Tibial artery (tissue), 4 donors: ENCODE data around the gene NOD2.

Experiments used
- DNase-seq, 2 donors: peaks; one replicate each; pipeline ENCODE4 v3.0.0-alpha.2; 2019
- H3K27ac ChIP-seq, 2 donors: fragments of 200-600 bp; sonication (generic) in 1 of 2; 1 replicate in 1 of 2; 2 replicates in 1 of 2; pipeline ENCODE4 v1.5.1; 2018 to 2019; ENCODE audit warnings: mild to moderate bottlenecking in 1 of 2
- H3K27me3 ChIP-seq, 2 donors: fragments of 200-600 bp; sonication (generic) in 1 of 2; one replicate each; pipeline versions ENCODE4 v1.5.1 to v1.6.0; 2016 to 2019
- H3K36me3 ChIP-seq, 3 donors: fragments of 200-600 bp; sonication (generic) in 2 of 3; one replicate each; pipeline ENCODE4 v1.5.1; 2016 to 2019; ENCODE audit warnings: mild to moderate bottlenecking in 2 of 3
- H3K4me1 ChIP-seq, 4 donors: fragments of 200-600 bp; sonication (generic) in 2 of 4; 1 replicate in 3 of 4; 2 replicates in 1 of 4; pipeline ENCODE4 v1.5.1; 2016 to 2019
- H3K4me3 ChIP-seq, 2 donors: fragments of 200-600 bp; sonication (generic) in 1 of 2; 1 replicate in 1 of 2; 2 replicates in 1 of 2; pipeline ENCODE4 v1.5.1; 2018 to 2019; ENCODE audit warnings: mild to moderate bottlenecking in 2 of 2
- H3K9me3 ChIP-seq, 3 donors: fragments of 200-600 bp; sonication (generic) in 1 of 3; one replicate each; pipeline ENCODE4 v1.5.1; 2016 to 2019
- intact Hi-C: fragments of 100-400 bp; cut with DNase I; formaldehyde crosslinking; loops from one replicate; pipeline ENCODE4 v1.15.0; 2023; ENCODE audit warnings: low total_unique reads
- TF ChIP-seq, protein P1 (sequence below), 2 experiments: fragments of 200-600 bp in 1 of 2; fragments of 450-650 bp in 1 of 2; IDR thresholded peaks; one replicate each; pipeline ENCODE4 v1.5.1; 2017 to 2019; ENCODE audit warnings: antibody characterized with exemption in 2 of 2, mild to moderate bottlenecking in 1 of 2, moderate library complexity in 1 of 2

The NOD2 gene

DNA sequence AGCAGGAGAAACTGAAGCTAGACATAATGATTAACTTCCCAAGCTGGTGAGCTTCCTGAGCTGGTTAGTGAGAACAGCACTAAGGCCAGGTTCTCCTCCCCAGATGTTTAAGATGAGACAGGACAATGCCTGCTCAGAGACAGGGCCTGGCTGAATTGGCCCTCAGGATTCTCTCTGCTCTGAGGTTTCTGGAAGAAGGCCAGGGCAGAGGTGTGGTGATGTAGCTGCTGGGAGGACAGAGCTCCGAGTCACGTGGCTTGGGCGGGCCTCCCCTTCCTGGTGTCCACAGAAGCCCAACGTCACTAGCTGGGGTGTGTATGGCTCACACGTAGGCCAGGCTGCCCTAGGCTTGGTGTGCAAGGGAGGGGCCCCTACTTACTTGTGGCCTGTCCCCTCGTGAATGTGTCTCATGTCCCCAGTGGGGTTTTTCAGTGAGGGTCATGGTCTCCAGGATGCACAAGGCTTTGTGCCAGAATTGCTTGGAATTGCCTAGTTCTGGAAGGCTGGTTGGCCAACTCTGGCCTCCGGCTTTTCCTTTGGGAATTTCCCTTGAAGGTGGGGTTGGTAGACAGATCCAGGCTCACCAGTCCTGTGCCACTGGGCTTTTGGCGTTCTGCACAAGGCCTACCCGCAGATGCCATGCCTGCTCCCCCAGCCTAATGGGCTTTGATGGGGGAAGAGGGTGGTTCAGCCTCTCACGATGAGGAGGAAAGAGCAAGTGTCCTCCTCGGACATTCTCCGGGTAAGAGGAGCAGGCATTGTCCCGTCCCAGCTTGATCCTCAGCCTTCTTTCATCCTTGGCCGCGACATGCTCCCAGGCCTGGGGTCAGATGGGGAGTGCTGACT, 3.4 kb downstream of the NOD2 start:
- no peak overlapping the region for H3K4me3 ChIP-seq
- H3K4me1 ChIP-seq: peaks cover 0 to 36% (median 19%) of the 10 kb centered on the region in 4 donors

DNA sequence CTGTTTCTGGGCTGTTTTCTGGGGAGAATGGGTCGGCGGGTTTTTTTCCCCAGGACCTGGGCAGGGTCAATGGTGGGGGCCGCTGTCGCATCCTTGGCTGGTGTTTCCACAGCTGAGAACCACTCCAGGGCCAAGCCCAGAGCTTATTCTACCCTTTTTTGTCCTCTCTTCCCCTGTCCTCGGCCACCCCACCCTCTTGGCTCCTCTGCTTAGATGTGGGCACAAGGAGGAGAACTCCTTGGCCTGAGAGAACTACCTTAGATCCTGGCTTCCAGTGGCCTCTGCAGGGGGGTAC, 4.0 kb downstream of the NOD2 start:
- Histone ChIP-seq H3K27me3 (no peaks in the 10 kb centered on the region), H3K27ac (peak overlapping the region; percentile 45 to 60), H3K4me1 (peaks cover 0 to 36% (median 19%) of the 10 kb centered on the region in 4 donors), H3K4me3 (peak overlapping the region; percentile 48 to 55), H3K36me3 (no peaks in the 10 kb centered on the region), H3K9me3 (no peaks in the 10 kb centered on the region)
- intact Hi-C loops: loop anchor here (10.0 kb wide), 1 partner anchor 47 kb away; the partner anchor contains the start of gene CYLD
- TF ChIP-seq, protein P1, sequence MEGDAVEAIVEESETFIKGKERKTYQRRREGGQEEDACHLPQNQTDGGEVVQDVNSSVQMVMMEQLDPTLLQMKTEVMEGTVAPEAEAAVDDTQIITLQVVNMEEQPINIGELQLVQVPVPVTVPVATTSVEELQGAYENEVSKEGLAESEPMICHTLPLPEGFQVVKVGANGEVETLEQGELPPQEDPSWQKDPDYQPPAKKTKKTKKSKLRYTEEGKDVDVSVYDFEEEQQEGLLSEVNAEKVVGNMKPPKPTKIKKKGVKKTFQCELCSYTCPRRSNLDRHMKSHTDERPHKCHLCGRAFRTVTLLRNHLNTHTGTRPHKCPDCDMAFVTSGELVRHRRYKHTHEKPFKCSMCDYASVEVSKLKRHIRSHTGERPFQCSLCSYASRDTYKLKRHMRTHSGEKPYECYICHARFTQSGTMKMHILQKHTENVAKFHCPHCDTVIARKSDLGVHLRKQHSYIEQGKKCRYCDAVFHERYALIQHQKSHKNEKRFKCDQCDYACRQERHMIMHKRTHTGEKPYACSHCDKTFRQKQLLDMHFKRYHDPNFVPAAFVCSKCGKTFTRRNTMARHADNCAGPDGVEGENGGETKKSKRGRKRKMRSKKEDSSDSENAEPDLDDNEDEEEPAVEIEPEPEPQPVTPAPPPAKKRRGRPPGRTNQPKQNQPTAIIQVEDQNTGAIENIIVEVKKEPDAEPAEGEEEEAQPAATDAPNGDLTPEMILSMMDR (IDR thresholded peaks at IDR 0.05): no peak
- peak in 1 of 2 donors; percentile 57 for DNase-seq

More for the DNA sequence above, 3.4 kb downstream of the NOD2 start:
- peak overlapping the region; percentile 45 to 60 for H3K27ac ChIP-seq
- no peaks in the 10 kb centered on the region for H3K27me3 ChIP-seq
- peak; percentile 83 to 84 for DNase-seq
- TF ChIP-seq, protein P1 (IDR thresholded peaks at IDR 0.05): no peak
- H3K36me3 ChIP-seq: no peaks in the 10 kb centered on the region
- no peaks in the 10 kb centered on the region for H3K9me3 ChIP-seq
- intact Hi-C loops: loop anchor here (10.0 kb wide), 1 partner anchor 48 kb away; the partner anchor contains the start of gene CYLD

DNA sequence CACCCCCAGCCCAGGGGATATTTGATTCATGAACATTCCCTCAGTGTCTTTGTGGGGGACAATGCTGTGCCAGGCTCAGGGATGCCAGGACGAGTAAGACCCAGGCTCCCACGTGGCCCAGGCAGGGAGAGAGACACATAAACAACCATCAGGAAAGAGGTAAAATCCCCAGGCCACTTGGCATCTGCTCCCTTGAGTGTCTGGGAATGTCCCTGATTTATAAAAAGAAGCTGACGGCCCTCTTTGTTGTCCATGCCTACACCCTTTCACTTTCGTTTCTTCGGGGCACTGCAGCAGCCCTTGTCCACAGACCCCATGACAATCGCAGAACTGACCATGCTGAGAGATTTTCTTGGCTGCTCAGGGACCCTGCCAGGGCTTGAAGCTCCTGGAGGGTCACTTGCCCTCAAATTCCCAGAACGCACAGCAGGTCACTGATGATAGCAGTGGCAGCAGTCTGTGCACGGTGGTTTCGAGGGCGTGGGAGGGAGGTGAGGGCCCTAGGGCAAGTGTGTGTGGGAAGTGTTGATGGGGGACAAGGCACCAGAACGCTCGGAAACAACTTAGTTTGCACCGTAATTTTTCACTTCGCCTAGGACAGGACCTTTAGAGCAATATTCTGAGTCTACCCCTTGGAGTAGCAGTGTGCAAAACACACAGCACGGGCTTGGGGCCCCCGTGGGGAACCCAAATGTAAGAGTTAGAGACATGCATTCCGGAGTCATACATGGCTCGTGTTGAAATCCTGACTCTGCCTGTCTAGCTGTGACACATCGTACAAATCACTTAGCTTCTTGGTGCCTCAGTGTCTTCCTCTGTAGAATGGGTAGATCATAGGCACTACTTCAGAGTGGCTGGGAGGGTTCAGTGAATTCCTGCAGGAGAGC, 4.7 kb downstream of the NOD2 start:
- H3K9me3 ChIP-seq: no peaks in the 10 kb centered on the region
- peak in 1 of 2 donors; percentile 69 for DNase-seq
- TF ChIP-seq, protein P1 (IDR thresholded peaks at IDR 0.05): no peak
- no peaks in the 10 kb centered on the region for H3K27me3 ChIP-seq
- peaks cover 0 to 33% (median 18%) of the 10 kb centered on the region in 4 donors for H3K4me1 ChIP-seq
- H3K4me3 ChIP-seq: peak overlapping the region; percentile 48 to 55
- peak overlapping the region; percentile 45 to 60 for H3K27ac ChIP-seq
- H3K36me3 ChIP-seq: no peaks in the 10 kb centered on the region
- intact Hi-C loops: loop anchor here (10.0 kb wide), 1 partner anchor 47 kb away; the partner anchor contains the start of gene CYLD

DNA sequence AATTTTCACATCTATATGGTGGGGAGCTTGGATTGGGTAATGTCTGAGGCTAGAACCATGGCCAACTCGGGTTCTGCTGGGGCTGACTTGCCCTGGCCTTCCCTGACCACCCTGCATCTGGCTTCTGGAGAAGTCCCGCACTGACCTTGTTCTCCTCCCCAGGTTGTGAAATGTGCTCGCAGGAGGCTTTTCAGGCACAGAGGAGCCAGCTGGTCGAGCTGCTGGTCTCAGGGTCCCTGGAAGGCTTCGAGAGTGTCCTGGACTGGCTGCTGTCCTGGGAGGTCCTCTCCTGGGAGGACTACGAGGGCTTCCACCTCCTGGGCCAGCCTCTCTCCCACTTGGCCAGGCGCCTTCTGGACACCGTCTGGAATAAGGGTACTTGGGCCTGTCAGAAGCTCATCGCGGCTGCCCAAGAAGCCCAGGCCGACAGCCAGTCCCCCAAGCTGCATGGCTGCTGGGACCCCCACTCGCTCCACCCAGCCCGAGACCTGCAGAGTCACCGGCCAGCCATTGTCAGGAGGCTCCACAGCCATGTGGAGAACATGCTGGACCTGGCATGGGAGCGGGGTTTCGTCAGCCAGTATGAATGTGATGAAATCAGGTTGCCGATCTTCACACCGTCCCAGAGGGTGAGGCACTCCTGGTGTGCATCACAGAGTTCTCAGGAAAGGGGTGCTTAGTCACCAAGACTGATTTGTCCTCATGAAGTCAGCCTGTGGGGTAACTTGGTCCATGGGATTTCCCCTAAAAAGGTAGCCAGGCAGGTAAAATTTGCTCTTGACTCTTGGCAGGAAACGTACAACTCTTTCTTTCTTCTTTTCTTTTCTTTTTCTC, 6.1 kb downstream of the NOD2 start:
- H3K36me3 ChIP-seq: no peaks in the 10 kb centered on the region
- no peak overlapping the region for H3K27ac ChIP-seq
- H3K9me3 ChIP-seq: peaks cover 0 to 13% (median 8%) of the 10 kb centered on the region in 3 donors
- peaks cover 0 to 21% (median 14%) of the 10 kb centered on the region in 4 donors for H3K4me1 ChIP-seq
- TF ChIP-seq, protein P1 (IDR thresholded peaks at IDR 0.05): no peak
- intact Hi-C loops: loop anchor here (10.0 kb wide), 1 partner anchor 45 kb away; the partner anchor contains the start of gene CYLD
- DNase-seq: no peak
- no peak overlapping the region for H3K4me3 ChIP-seq
- H3K27me3 ChIP-seq: no peaks in the 10 kb centered on the region

DNA sequence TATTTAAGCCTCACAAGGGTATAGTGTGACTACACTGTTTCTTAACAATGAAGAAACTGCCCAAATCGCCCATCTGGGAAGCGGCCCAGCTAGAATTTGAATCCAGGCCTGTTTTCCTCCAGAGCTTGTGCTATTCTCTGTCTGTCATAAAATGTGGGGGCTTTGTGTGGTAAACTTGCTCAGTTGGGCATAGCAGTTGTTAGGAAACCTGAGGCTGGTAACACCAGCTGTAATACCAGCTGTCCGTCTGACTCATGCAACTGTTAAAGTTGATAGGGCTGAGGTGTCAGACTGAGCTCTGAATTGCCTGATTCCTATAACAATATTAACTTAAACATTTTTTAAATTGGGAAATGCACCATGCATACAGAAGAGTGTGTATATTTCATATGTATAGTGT, 9.3 kb downstream of the NOD2 start:
- TF ChIP-seq, protein P1 (IDR thresholded peaks at IDR 0.05): no peak

More for the DNA sequence above, 9.3 kb downstream of the NOD2 start:
- no peaks in the 10 kb centered on the region for H3K36me3 ChIP-seq
- DNase-seq: no peak
- peaks cover 0 to 18% (median 10%) of the 10 kb centered on the region in 3 donors for H3K9me3 ChIP-seq
- no peak overlapping the region for H3K27ac ChIP-seq
- no peaks in the 10 kb centered on the region for H3K27me3 ChIP-seq
- intact Hi-C loops: no loop called here
- H3K4me1 ChIP-seq: peaks cover 0 to 9% (median 1%) of the 10 kb centered on the region in 4 donors
- H3K4me3 ChIP-seq: no peak overlapping the region
